NOMO-1 (cell line): ENCODE data around the gene FAM124A.
"Not testable (repeated sequence)": the region's sequence is repeated elsewhere in the genome, so short reads cannot be mapped to it uniquely, and the experiment has no call there.

Experiments
- DNase-seq, 2 experiments: peaks; one replicate each; lab custom pipeline; 2025; ENCODE audit not compliant: unreplicated experiment in 2 of 2; lab: John Stamatoyannopoulos, UW

The FAM124A gene

GRCh38 chr13:51262501-51263211 is 40.5 kb downstream of the FAM124A start:
- DNase-seq: no peak

- no peak for DNase-seq
Observed at GRCh38 chr13:51266642-51267041, 44.4 kb downstream of the FAM124A start.

GRCh38 chr13:51267622-51268021 is 45.4 kb downstream of the FAM124A start:
- no peak for DNase-seq

GRCh38 chr13:51269039-51269438 is 46.8 kb downstream of the FAM124A start:
- DNase-seq: no peak

- DNase-seq: no peak
Observed at GRCh38 chr13:51270623-51271415, 48.6 kb downstream of the FAM124A start.

GRCh38 chr13:51271528-51272085 is 49.4 kb downstream of the FAM124A start:
- DNase-seq: no peak

- DNase-seq: no peak
Observed at GRCh38 chr13:51275101-51275500, 52.9 kb downstream of the FAM124A start.

- DNase-seq: no peak
Observed at GRCh38 chr13:51276636-51277035, 54.4 kb downstream of the FAM124A start.

- DNase-seq: no peak
Observed at GRCh38 chr13:51277928-51278327, 55.7 kb downstream of the FAM124A start.

GRCh38 chr13:51278426-51279130 is 56.4 kb downstream of the FAM124A start:
- DNase-seq: no peak

- DNase-seq: no peak
Observed at GRCh38 chr13:51280379-51280940, 58.3 kb downstream of the FAM124A start.

- no peak for DNase-seq
Observed at GRCh38 chr13:51282322-51282721, 60.1 kb downstream of the FAM124A start.

GRCh38 chr13:51282923-51283322 is 60.7 kb downstream of the FAM124A start:
- DNase-seq: not testable (repeated sequence)

GRCh38 chr13:51283371-51283770 is 61.2 kb downstream of the FAM124A start:
- no peak for DNase-seq

- DNase-seq: no peak
Observed at GRCh38 chr13:51284339-51284738, 62.1 kb downstream of the FAM124A start.

- DNase-seq: peak; percentile 51 to 68
Observed at GRCh38 chr13:51286135-51287002, 64.2 kb downstream of the FAM124A start.

- no peak for DNase-seq
Observed at GRCh38 chr13:51287758-51288157, 65.6 kb downstream of the FAM124A start.

GRCh38 chr13:51288254-51288653 is 66.1 kb downstream of the FAM124A start:
- DNase-seq: not testable (repeated sequence)

GRCh38 chr13:51291341-51291740 is 69.1 kb downstream of the FAM124A start:
- DNase-seq: no peak

GRCh38 chr13:51292000-51292565 is 69.9 kb downstream of the FAM124A start:
- DNase-seq: no peak
